Stimulated activated CD8-positive, alpha-beta memory T cell treated with anti-CD3 and anti-CD28 coated beads, Interleukin-2, amount 100 ng/mL, for 48 hours (primary cell): Measurements from ENCODE around the gene TSHZ2.
"Not testable (repeated sequence)": the region's sequence is repeated elsewhere in the genome, so short reads cannot be mapped to it uniquely, and the experiment has no call there.

Source experiments
- DNase-seq, 2 donors: peaks; one replicate each; pipeline ENCODE4 v3.0.0-alpha.2; 2020; ENCODE audit warnings: low read depth in 2 of 2

The TSHZ2 gene

GRCh38 chr20:53342429-53342828 lies 370.3 kb downstream of the TSHZ2 start:
- DNase-seq, result no peak

DNA sequence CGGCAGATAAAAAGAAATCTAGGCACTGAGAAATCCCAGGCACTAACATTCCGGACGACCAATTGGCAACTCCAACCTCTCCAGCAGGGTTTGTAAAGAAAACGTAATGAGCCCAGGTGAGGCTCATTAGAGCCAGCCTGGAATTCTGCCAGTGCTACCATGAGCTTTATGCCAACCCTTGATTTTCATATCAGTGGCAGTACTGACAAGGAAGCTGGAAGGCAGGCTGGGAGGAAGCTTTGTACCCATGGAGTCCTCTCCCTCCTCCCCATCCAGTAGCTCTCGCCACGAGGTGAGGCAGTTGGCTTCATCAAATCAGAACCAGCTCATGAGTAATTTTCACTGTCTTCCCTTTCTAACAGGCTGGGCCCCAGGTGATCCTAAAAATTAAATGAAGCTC lies 371.3 kb downstream of the TSHZ2 start:
- no peak for DNase-seq

DNA sequence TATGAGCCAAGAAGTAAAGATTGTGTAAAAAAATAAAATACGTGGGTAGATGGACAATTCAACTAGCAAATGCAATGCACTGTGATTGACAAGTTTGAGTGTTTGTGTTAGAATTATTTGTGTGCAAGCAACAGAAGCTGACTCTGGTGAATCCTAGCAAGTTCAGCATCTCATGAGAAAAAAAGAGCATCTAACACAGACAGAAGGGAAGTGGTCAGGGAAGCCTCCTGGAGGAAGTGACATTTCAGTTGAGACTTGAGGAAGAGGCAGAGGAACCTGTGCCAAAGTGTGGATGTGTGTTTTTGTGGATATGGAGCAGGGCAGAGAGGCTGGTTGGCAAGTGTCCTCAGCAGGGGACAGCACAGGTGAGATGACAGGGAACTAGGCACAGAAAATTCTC lies 372.7 kb downstream of the TSHZ2 start:
- no peak for DNase-seq

DNA sequence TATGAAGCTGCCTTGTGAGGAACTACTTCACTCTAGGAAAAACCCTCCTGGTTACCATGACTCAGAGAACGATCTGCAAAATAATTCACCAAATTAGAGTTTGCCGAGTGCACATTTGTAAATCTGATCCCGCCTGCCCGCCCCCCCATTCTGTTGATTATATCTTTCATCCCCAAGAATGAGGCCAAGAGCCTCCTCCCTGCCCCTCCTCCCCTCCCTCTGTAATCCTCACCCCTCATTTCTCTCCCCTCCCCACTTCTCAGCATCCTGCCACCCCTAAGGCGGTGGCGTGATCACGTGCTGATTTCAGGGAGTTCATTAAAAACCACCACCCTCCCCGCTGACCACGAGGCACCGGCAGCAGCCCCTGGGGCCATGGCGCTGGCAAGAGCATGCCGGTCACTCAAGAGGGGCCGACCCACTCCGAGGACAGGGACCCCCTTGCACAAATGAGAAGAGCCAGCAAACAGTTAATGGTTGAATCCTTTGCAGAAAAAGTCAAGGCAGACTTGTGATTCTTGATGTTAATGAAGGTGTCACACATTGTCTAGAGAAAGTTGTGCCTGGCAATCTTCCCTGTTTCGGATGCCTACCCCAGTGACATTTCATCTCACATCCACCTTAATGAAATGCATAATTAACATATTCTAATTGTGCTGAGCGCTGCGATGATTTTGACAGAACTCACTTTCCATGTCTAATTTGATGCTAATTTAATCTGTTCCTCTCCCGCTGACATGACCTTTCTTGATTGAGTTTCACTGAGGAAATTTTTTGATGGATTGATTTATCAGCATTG lies 373.6 kb downstream of the TSHZ2 start:
- no peak for DNase-seq

DNA sequence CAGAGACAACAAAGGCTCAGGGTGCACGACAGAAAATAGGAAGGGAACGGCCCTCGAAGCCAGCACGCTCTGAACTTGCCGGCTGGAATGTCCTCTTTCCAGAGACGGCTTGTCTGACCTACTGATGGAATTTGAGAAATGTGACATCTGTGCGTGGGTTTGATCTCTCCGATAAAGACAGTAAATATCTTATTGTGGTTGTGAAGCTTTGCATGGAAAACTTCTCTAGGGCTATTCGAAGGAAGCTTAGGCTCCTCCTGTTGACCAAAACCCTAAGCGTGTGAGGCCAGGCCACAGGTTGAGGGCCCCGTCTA lies 374.1 kb downstream of the TSHZ2 start:
- no peak for DNase-seq

DNA sequence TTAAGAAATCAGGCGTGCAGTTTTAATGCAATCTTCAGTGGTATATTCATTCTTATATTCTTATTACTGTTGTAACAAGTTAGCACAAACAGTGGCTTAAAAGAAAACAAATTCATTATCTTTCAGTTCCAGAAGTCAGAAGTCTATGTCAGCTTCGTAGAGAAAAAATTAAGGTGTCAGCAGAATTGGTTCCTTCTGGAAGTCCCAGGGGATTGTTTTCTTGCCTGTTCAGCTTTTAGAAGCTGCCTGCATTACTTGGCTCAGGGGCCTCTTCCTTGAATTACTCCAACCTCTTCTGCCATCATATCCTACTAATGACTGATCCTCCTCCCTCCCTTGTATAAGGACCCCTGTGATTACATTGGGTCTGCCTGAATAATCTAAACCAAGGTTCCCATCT lies 377.6 kb downstream of the TSHZ2 start:
- DNase-seq, result no peak

DNA sequence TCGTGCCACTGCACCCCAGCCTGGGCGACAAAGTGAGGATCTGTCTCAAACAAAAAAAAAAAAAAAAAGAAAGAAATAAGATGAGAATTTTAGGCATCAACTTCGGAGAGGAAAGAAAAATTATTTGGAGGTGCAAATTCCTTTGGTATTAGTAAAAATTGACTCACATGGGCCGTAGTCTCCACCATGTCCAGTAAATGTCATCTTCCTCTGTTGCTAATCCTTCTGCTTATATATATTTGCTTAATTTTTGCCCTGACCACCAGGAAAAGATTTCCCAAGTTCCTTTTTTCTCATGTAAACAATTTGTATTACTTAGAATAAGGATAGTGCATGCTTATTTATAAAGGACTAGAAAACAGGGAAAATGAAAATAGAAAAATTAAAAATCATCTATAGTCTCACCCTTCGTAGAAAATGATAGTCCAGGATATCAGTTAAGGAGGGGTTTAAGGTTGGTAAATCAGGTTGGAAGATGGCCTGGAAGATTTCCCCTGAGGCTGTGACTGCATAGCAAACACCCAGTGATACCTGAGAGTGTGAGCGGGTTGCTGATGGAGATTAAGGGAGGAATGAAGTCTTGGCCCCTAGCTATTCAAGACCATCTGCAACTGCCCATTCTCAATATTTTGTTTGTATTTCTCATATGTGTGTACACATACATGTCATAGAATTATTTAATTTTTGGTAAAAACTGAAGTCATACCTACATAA lies 380.7 kb downstream of the TSHZ2 start:
- no peak for DNase-seq

DNA sequence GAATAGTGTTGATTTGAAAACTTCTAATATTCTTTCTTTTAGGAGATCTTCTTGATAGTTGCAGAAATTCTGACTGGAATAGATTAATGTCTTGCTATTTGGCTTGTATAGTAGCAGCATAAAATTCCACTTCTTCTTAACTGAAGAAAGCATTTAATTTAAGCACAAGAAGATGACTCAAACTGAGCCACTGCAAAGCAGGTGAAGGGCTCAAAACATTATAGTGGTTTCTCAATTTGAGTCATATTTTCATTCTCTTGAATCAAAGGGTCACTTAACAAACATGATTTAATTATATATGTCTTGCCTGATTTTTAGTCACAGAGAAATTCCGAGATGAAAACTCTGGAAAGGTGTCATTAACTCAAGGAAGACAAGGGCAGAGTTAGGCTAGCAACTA lies 382.2 kb downstream of the TSHZ2 start:
- no peak for DNase-seq

GRCh38 chr20:53355790-53356189 lies 383.6 kb downstream of the TSHZ2 start:
- DNase-seq, result no peak

GRCh38 chr20:53359425-53359824 lies 387.3 kb downstream of the TSHZ2 start:
- no peak for DNase-seq

GRCh38 chr20:53360852-53361251 lies 388.7 kb downstream of the TSHZ2 start:
- no peak for DNase-seq

DNA sequence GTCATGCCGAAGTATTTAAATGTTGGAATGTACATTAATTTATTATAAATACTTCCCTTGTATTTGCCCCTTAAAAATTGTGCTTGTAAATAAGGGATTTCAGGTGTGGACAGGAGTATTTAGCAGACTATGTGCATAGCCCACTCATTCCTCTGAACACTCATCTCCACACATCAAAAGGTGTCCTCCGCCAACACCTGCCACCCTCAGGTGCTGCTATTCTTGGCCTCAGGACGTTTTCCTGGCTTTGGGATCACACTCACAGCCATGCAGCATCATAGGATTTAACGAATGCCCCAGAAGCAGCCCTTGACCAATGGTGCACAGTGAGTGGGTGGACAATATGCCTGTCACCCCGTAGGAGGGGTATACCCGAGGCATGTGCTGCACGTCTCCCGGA lies 390.6 kb downstream of the TSHZ2 start:
- DNase-seq, result no peak

DNA sequence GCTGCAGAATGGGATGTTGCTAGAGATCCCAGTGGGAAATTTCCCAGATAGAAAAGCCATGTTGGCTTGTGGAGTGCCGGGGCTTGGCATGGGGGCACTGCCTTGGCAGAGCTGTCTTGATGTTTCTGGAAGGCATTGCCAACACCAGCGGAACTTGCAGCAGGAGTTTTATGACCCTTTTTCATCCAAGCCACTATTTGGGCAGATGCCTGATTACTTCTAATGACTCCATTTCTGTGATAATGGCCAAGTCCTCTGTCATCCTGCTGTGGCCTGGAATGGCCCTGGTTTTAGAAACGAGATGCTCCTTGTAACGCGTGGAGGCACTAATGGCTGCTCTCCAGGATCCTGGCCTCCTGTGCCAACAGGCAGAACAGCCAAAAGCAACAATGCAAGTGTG lies 392.5 kb downstream of the TSHZ2 start:
- no peak for DNase-seq

DNA sequence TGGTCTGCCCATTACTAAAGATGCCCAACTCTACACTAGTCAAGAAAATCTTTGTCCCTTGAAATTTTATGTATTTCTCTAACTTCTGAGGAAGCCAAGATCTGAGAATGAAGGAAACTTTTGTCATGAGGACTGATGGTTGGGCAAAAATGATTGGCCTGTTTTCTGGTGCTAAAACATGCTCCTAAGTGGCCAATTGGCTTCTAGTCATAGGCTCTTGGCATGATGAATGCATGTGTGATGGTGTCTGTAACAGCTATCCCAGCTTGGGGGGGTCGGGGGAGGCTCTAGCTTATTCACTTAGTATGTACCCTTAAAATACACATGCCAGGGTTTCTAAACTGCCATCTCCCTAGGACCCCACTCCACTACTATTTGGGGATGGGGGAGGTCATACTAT lies 392.9 kb downstream of the TSHZ2 start:
- no peak for DNase-seq

- DNase-seq, result no peak
Observed at GRCh38 chr20:53365539-53366075, 393.4 kb downstream of the TSHZ2 start.

GRCh38 chr20:53366928-53367327 lies 394.8 kb downstream of the TSHZ2 start:
- DNase-seq, result not testable (repeated sequence)

GRCh38 chr20:53369871-53370270 lies 397.7 kb downstream of the TSHZ2 start:
- DNase-seq, result no peak

GRCh38 chr20:53370345-53370961 lies 398.3 kb downstream of the TSHZ2 start:
- no peak for DNase-seq

- DNase-seq, result no peak
Observed at GRCh38 chr20:53371216-53371615, 399.1 kb downstream of the TSHZ2 start.

DNA sequence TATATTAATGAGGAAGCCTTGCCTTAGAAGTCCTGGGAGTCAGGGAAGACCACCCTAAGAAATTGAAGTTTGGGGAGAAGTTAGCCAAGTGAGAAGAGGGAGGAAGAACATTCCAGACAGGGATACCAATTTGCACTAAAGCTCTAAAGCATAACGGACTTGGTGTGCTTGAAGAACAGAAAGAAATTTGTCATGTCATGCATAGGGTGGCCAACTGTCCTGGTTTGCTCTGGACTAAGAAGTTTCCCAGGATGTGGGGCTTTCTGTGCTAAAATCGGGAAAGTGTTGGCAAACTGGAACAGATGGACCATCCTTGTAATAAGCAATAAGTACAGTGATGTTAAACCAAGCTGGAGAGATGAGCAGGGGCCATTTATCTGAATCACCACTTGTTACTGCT lies 403.9 kb downstream of the TSHZ2 start:
- DNase-seq, result no peak

DNA sequence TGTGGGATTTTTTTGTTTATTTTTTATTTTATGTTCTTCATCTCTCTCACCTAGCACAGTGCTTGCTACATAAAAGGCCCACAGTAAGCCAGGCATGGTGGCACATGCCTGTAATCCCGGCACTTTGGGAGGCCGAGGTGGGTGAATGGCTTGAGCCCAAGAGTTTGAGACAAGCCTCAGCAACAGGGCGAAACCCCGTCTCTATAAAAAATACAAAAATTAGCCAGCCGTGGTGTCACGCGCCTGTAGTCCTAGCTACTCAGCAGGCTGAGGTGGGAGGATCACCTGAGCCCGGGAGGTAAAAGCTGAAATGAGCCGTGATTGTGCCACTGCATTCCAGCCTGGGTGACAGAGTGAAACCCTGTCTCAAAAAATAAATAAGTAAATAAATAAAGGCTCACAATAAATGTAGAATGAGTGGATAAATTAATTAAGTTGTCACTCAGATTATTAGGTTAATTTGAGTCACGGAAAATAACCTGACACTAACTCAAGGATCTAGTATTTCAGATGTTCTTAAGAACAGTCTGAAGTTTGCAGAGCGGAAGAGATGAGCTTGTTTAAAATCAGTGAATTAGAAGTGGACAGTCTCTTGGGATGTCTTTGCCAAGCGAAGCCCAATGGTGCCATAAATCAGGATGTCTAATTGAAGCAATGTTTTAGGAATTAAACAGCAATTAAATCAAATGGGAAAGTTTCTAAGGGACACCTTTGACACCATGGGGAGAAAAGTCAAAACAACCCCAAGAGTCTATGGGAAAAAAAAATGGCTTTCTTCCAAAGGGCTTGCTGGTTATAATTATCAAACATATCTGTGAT lies 407.1 kb downstream of the TSHZ2 start:
- no peak for DNase-seq

DNA sequence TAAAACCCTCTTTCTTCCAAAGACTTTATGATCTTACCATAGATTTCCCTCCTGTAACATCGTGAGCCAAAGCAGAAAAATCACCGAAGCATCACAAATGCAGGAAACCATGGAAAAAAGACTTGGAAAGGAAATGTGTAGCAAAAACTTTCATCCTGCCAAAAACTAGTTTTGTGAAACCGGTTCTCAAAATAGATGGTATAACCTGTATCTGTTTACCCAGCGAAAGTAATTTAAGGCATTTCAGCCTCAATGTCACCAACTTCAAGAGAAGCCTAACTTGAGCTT lies 407.6 kb downstream of the TSHZ2 start:
- DNase-seq, result no peak
